Gastroesophageal sphincter (tissue), 3 donors: ENCODE measurements around the gene KAT7.

Experiments
- EP300 ChIP-seq: sonication (generic); formaldehyde crosslinking; IDR thresholded peaks from one replicate; pipeline ENCODE4 v1.6.1; 2017; ENCODE audit warnings: antibody characterized with exemption, mild to moderate bottlenecking
- POLR2A ChIP-seq, 2 donors: fragments of 450-650 bp; IDR thresholded peaks; one replicate each; pipeline ENCODE4 v1.6.1; 2017; ENCODE audit warnings: antibody characterized with exemption in 2 of 2, mild to moderate bottlenecking in 2 of 2, moderate library complexity in 1 of 2
- POLR2AphosphoS5 ChIP-seq: sonication (generic); formaldehyde crosslinking; IDR thresholded peaks from one replicate; pipeline ENCODE4 v1.6.1; 2017; ENCODE audit warnings: antibody characterized with exemption
- TF ChIP-seq, protein P1 (sequence below), 4 experiments: fragments of 200-600 bp in 2 of 4; fragments of 450-650 bp in 2 of 4; sonication (generic) in 1 of 4; IDR thresholded peaks; one replicate each; pipeline ENCODE4 v1.5.1; 2017 to 2019; ENCODE audit warnings: antibody characterized with exemption in 4 of 4, mild to moderate bottlenecking in 2 of 4, moderate library complexity in 2 of 4

DNA sequence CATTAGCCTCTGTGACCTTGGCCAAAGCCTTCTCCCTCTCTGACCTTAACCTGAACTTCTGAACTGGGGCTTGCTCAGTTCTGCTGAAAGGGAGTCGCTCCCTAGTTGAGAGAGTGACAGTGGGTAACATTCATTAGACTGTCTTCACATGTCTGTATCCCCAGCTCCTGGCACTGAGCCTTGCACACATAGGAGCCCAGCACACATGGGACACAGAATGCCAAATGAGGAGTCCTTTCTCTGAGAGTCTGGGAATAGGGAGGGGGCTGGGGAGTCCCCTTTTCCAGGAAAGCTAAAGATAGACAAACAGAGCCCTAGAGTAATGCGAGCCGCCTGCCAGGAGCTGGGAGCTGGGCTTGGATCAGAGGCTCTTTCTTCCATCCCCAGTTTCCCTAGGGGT is 56.8 kb downstream of the KAT7 start:
- TF ChIP-seq POLR2AphosphoS5 (peak; percentile 78), EP300 (no peak), POLR2A (IDR thresholded peaks at IDR 0.05) (no peak)
- TF ChIP-seq, protein P1, sequence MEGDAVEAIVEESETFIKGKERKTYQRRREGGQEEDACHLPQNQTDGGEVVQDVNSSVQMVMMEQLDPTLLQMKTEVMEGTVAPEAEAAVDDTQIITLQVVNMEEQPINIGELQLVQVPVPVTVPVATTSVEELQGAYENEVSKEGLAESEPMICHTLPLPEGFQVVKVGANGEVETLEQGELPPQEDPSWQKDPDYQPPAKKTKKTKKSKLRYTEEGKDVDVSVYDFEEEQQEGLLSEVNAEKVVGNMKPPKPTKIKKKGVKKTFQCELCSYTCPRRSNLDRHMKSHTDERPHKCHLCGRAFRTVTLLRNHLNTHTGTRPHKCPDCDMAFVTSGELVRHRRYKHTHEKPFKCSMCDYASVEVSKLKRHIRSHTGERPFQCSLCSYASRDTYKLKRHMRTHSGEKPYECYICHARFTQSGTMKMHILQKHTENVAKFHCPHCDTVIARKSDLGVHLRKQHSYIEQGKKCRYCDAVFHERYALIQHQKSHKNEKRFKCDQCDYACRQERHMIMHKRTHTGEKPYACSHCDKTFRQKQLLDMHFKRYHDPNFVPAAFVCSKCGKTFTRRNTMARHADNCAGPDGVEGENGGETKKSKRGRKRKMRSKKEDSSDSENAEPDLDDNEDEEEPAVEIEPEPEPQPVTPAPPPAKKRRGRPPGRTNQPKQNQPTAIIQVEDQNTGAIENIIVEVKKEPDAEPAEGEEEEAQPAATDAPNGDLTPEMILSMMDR (IDR thresholded peaks at IDR 0.05): no peak
